Stimulated activated CD8-positive, alpha-beta memory T cell treated with anti-CD3 and anti-CD28 coated beads, Interleukin-4, amount 100 ng/mL, for 4 hours (primary cell): ENCODE results near the gene SNX18.
"Not testable (repeated sequence)": the region's sequence is repeated elsewhere in the genome, so short reads cannot be mapped to it uniquely, and the experiment has no call there.

Experiments used
- DNase-seq, 2 donors: peaks; one replicate each; pipeline ENCODE4 v3.0.0-alpha.2; 2020; ENCODE audit warnings: low read depth in 2 of 2, low spot score in 1 of 2

The SNX18 gene

DNA sequence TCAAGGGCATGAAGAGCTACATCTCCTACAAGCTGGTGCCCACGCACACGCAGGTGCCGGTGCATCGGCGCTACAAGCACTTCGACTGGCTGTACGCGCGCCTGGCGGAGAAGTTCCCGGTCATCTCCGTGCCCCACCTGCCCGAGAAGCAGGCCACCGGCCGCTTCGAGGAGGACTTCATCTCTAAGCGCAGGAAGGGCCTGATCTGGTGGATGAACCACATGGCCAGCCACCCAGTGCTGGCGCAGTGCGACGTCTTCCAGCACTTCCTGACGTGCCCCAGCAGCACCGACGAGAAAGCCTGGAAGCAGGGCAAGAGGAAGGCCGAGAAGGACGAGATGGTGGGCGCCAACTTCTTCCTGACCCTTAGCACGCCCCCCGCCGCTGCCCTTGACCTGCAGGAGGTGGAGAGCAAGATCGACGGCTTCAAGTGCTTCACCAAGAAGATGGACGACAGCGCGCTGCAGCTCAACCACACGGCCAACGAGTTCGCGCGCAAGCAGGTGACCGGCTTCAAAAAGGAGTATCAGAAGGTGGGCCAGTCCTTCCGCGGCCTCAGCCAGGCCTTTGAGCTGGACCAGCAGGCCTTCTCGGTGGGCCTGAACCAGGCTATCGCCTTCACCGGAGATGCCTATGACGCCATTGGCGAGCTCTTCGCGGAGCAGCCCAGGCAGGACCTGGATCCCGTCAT lies 1.4 kb downstream of the SNX18 start:
- no peak for DNase-seq

DNA sequence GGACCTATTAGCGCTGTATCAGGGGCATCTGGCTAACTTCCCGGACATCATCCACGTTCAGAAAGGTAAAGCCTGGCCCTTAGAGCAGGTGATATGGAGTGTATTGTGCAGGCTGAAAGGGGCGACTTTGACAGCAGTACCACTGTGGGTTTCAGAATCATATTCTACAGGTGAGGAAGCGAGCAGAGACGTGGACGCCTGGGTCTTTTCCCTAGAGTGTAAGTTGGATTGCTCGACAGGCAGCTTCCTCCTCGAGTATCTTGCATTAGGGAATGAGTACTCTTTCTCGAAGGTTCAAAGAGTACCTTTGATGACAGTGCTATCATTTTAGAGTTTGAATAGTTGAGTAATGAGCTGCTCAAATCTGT lies 1.9 kb downstream of the SNX18 start:
- DNase-seq: no peak

DNA sequence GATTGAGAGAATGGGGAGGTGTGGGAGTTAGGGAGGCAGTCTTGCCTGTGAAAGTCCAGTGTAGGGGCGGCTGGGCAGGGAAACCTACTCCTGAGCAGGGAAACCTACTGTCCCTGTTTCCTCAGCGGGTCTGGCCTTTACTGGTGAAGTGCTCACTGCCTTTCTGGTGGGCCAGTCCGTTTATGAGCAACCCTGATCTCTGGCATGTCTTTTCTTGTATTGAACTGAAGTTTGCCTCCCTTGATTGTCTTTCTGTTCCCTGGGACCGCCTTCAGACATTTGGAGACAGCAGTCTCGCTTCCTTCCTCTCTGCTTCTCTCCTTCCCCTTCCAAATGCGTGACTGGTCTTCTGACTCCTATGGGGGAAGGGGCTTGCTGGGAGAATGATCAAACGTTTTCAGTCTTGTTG lies 2.9 kb downstream of the SNX18 start:
- no peak for DNase-seq

DNA sequence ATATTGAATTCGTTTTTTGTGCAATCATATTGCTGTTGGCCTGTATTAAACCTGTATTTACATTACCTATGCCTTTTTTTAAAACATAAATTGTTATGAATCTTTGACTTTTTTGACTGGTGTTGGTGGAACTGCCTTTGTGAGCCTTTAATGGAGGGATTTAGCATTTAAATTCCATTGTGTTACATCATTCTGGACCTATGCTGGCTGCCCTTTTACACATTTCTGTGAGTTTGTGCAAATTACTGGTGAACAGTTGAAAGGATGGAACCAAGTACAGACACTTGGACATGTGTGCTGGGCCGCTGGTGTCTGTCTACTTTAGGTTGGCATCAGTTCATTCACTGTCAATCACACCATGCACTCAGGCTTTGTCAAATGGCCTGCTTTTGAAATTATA lies 3.4 kb downstream of the SNX18 start:
- DNase-seq: no peak

DNA sequence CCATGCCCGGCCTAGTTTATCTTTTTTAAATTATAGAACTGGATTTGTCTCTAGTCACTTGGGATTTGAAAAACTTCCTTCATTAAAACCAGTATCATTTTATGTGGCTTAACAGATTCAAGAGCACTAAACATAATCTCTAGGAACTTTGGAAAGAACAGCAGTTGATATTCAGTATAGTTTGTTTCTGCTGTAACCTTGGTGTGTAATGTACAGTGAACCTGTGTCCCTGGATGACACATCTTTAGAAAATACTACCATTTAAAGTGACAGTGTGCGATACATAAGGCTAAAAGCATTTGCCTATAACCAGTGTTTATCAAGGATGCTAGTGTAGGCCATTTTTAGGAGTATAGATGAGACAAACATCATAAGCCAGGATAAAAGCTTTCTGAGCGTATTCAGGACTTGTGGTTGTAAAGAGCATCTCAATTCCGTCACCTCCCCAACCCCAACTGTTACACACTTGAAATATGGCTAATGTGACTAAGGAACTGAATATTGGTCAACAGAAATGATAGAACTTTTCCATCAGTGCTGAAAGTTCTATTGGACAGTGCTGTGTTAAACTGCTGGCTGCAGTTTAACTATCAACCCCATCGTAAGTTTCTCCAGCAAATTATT lies 4.4 kb downstream of the SNX18 start:
- no peak for DNase-seq

DNA sequence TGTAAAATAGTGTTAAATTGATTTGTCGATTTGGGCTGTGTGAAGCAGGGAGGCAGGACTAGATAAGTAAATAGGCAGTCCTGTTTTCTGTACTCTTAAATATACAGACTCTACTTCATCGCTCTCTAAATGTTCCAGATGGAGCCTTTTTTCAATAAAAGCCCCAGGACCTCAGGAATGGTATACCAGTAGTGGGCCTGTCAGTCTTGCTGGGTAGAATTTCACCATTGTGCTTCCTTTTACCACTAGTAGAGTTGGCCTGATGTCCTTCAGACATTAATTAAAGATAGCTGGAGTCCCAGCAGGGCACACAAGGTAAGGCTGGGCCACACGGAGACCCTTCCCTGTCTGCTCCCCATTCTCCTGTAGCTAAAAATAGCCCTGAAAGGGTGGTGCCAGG lies 6.0 kb downstream of the SNX18 start:
- no peak for DNase-seq

DNA sequence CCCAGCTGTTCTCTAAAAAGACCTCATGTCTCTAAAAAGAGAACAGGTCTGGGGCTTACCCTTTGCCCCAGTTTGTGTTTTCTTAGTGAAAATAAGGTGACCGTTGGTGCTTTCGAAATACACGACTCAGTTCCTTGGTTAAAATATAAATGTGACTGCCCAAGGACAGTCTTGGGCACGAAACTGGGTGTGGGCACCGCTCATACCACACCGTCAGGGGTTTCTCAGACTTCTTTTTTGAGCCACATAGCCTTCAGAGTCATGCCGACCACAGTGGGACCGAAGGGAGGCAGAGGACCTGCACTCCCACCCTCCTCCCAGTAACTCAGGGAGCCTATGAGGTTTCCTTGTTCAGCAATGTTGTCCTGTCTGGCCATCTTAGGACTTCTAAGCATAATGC lies 6.5 kb downstream of the SNX18 start:
- DNase-seq: no peak

DNA sequence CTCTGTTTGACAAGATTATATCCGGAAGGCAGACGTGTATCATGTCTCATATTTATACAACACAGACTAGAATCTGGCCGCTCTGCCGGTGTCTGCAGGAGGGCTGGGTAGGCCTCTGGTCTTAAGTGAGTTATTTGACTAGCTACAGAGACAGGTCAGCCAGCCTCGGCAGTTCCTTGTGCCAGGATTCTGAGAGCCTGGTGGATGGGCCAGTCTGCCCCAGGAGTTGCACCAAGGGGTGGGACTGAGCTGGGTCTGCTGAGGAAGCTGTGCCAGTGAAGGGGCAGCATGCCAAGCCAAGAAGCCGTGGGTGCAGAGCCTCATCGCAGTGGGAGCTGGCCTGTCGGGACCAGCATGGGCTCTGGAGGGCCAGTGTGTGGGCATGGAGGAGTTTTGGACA lies 7.1 kb downstream of the SNX18 start:
- DNase-seq: no peak

DNA sequence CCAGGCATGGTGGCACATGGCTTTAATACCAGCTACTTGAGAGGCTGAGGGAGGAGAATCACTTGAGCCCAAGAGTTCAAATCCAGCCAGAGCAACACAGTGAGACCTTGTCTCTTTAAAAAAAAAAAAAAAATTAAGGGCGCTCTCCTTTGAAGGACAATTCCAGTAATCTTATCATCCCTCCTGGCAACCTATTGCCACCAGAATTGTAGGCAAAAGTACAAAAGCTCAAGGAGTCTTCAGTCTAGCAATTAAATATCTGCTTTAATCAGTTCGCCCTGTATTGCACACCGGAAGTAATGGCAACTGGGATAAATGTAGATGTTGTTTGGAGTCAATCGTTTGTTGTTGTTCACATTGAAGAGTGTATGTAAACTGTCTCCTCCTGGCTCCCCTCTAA lies 7.7 kb downstream of the SNX18 start:
- DNase-seq: no peak

DNA sequence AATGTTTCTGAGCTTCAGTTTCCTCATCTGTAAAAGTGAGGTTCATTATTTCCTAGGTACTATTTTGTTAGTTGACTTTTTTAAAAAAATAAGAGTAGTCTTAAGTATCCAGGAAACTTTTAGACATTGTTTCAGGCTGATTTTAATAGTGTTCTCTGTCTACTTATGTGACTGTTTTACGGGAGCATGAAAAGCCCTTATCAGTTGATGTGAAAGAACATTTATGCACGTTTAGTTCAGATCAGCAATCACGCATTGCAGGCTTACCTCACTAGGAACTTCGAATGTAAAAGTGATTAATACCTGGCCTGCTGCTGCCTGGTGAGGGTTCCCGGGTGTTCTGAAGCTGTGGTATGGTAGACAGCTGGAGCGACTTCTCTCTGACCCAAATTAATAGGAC lies 8.1 kb downstream of the SNX18 start:
- DNase-seq: no peak

DNA sequence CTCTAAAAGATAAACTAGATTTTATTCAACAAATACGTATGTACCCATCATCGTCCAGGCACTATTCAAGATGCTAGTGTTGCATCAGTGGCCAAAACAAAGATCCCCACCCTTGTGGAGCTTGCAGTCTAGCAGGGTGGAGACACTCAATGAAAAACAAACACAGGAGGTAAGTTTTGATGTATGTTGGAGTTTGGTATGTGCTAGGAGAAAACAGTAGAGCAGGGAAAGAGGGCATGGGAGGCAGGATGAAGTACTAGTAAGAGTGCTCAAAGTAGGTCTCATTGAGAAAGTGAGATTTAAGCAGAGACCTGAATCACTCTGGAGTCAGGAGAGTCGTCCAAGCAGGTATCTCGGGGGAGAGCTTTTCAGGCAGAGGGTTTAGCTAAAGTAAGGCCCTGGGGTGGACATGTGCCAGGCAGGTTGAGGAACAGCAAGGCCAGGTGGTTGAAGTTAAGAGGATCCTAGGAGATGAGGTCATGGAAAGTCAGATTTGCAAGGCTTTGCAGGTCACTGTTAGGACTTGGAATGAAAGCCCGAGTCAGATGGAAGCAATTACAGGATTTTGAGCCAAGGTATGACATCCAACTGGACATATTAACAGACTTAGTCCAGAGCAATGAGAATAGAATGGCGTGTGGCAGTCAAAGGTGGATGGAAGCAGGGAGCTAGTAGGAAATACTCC lies 9.2 kb downstream of the SNX18 start:
- DNase-seq: no peak

DNA sequence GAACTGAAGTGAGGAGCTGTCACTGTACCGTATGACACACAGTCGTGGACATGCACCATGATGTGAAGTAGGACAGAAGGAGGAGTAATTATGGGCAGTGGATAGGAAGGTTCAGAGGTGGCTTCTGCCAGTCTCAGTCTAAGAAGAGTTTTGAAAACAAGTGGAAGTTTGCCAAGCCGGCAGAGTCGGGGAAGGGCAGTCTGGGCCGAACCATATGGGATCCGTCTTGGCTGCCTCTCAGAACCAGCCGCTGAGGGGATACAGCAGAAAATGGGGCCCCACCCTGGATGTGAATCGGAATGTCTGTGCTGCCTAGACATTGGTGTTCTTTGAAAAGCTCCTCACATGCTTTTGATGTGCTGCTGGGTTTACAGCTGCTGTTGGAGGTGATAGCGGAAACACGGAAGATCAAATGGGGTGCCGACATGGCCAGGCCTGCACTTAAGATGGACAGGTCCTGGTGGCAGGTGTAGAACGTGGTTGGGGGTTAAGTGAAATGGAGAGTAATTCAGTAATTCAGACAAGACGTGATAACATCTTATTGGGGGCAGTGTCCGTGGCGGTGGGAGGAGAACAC lies 11.2 kb downstream of the SNX18 start:
- no peak for DNase-seq

DNA sequence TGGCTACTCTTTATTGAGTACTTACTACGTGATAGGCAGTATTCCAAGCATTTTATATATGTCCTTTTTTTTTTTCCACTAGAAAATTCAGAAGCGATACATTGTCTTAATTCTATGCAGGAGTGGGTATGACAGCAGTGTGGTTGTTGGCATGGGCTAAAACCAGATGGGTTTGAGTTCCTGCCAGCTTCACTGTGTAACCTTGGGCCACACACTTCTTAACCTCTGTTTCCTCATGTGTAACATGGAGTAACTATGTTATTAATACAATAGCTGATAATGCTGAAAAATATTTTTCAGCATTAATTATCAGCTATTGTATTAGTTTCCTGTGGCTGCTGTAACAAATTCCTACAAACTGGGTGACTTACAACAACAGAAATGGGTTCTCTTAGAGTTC lies 12.0 kb downstream of the SNX18 start:
- no peak for DNase-seq

DNA sequence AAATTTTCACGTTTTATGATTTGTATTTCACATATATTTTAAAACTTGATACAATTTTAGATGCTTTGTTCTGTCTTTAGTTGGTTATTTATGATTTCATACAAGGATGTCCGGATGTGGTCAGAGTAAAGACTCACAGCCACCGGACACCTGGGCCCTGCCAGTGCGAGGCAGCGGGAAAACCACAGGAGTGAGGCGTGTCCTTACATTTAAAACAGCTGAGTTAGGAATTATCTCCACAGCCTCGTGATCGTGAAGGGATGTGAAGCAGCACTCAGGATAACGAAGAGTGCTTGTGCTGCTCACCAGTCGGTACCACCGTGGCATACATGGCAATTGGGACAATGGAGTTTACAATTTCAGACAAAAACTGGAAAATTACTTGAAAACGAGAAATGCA lies 14.0 kb downstream of the SNX18 start:
- no peak for DNase-seq

DNA sequence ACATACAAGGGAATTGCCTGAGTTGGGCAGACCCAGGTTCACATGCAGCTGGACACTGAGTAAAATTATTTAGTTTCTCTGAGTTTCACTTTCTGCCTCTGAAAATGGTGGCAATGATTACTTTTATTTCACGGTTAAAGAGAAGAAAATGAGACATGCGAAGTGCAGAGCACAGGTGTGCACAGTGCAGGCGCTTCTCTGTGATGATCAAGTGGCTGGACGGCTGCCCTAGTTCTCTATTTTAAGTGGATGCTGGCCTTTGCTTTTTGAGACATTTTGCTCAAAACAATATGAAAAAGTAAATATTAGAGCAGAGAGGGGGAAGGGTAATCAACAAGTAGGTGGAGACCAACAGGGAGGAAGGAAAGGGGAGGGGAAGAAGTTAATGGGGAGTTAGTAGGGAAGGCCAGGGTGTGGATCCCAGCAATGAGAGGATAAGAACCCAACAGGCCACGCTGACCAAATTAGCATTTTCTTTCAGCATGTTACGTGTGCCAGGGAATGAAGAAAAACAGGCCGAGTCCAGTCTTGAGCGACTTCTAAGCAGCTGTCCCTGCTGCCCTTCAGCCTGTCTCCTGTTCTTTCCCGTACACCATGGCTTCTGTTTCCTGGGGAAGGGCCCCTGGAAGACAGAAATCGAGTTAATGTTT lies 16.1 kb downstream of the SNX18 start:
- DNase-seq: no peak

DNA sequence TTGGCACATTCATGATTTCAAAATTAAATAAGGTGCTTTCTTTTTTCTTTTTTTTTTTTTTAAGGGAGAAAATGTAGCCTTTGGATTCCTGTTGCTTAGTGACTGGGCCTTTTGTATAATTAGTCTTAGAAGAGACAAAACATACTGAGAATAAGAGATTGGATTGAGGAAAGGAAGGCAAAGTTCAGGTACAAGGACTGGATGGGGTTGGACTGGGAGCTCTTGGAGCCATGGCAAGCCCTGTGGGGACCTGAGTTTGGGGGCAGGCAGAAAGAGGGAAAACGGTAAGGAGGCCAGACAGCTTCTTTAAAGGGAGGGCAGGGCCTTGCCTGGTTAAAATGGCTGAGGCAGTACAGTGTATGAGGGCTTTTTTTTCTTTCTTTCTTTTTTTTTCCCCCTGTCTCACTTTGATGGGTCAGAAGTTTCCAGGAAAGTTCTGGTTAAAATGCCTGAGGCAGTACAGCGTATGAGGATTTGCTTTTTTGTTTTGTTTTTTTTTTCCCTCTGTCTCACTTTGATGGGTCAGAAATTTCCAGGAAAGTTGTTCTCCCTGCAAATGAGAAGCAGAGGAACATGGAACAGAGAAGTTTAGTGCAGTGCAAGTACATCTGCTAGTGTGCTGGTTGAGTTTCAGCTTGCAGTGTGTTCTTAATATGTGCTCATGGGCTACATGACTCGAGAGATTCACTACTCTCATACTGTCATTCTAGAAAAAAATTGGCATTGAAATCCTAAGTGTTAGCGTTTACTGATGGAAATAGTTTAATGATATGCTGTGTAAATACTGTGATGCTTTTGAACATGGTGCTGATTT lies 16.8 kb downstream of the SNX18 start:
- no peak for DNase-seq

DNA sequence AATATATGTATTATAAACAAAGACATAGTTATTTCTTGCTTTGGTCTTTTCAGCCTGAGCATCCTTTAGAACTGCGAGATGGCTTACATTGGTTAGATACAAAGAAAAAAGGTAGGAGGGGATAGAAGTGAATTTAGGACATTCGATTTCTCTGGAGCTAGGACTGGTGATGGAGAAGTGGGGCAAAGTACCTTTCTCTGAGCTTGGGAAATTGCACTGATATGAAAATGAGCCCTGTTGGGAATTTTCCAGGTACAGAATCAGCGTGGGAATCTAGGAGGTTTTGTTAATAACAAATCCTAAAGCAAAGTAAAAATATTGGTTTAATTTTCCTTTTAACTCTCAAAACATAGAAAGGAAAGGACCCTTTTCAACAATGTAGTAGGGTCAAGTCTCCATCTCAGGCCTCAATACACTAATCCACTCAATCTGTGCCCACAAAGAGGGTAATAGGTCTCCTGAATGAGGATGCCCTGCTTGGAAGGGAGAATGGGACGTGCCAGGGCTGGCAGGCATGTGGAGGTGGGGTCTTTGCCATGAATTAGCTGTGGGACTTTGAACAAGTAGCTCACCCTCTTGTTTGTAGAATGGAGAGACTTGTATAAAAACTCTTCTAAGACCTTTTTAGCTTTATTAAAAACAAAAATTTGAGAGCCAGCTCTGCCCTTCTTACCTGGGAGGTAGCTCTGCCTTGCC lies 17.7 kb downstream of the SNX18 start:
- no peak for DNase-seq

DNA sequence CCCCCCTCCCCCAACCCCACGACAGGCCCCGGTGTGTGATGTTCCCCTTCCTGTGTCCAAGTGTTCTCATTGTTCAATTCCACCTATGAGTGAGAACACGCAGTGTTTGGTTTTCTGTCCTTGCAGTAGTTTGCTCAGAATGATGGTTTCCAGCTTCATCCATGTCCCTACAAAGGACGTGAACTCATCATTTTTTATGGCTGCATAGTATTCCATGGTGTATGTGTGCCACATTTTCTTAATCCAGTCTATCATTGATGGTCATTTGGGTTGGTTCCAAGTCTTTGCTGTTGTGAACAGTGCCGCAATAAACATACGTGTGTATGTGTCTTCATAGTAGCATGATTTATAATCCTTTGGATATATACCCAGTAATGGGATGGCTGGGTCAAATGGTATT lies 18.8 kb downstream of the SNX18 start:
- not testable (repeated sequence) for DNase-seq

DNA sequence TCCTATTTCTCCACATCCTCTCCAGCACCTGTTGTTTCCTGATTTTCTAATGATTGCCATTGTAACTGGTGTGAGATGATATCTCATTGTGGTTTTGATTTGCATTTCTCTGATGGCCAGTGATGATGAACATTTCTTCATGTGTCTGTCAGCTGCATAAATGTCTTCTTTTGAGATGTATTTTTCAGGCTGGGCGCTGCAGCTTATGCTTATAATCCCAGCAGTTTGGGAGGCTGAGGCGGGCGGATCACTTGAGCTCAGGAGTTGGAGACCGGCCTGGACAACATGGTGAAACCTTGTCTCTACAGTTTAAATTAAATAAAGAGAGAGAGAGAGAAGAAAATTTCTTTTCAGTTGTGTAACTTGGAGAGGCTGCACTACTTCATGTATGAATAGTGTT lies 19.3 kb downstream of the SNX18 start:
- not testable (repeated sequence) for DNase-seq

DNA sequence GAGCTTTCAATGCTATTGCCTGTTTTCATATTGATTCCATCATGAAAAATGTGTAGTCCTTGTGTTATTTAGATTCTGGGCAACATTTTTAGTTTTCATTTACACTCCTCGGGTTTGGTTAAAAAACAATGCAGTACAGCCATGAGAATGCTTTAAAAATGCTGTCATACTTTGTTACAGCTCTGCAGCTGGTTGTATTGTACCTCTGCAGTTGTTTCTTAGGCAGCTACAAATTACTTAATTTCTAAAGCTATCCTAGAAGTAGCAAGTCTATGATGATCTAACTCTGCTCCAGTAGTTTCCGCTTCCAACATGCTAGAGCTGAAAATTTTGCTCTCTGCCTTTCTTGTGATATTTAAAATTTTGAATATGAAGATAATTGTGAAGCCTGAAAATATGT lies 20.2 kb downstream of the SNX18 start:
- DNase-seq: no peak
